ENCODE measurements around the gene AHRR. TPM values are rescaled to one million over a fixed set of nuclear protein-coding genes. Genes with fewer than 3 reads are reported as not detected.

AHRR gene
- total RNA-seq, 1 donor from 2014 or later, result 11.3 TPM

- intact Hi-C loops (cut with DNase I), result no loop called here
These were observed 34.4 kb downstream of the AHRR start for GRCh38 chr5:355958-356357.

GRCh38 chr5:359301-359897, 37.9 kb downstream of the AHRR start:
- H3K4me1 ChIP-seq, result no peaks in the 10 kb centered on the region
- H3K27me3 ChIP-seq, result no peaks in the 10 kb centered on the region
- DNase-seq (ENCODE audit: extremely low spot score in 2 of 2), result peak; percentile 70 to 75
- no peaks in the 10 kb centered on the region for H3K9me3 ChIP-seq
- H3K36me3 ChIP-seq, result no peaks in the 10 kb centered on the region
- intact Hi-C loops (cut with DNase I), result no loop called here
- no peak overlapping the region for H3K27ac ChIP-seq
- TF ChIP-seq POLR2A (IDR thresholded peaks at IDR 0.05) (no peak), CTCF (IDR thresholded peaks at IDR 0.05) (no peak)
- H3K4me3 ChIP-seq, result no peak overlapping the region

More at GRCh38 chr5:355958-356357, 34.4 kb downstream of the AHRR start:
- no peak overlapping the region for H3K27ac ChIP-seq
- TF ChIP-seq CTCF (IDR thresholded peaks at IDR 0.05) (no peak), POLR2AphosphoS5 (IDR thresholded peaks at IDR 0.05; ENCODE audit: insufficient read depth in 1 of 2, low read depth in 1 of 2) (no peak), POLR2A (IDR thresholded peaks at IDR 0.05) (no peak)
- no peaks in the 10 kb centered on the region for H3K36me3 ChIP-seq
- H3K9me3 ChIP-seq, result no peaks in the 10 kb centered on the region
- no peaks in the 10 kb centered on the region for H3K27me3 ChIP-seq
- no peaks in the 10 kb centered on the region for H3K4me1 ChIP-seq
- H3K4me3 ChIP-seq, result no peak overlapping the region
- DNase-seq (ENCODE audit: extremely low spot score in 2 of 2), result peak in 1 of 2 donors; percentile 42

- H3K4me1 ChIP-seq, result no peaks in the 10 kb centered on the region
- no peaks in the 10 kb centered on the region for H3K27me3 ChIP-seq
- no peak for TF ChIP-seq POLR2A (IDR thresholded peaks at IDR 0.05)
- TF ChIP-seq POLR2AphosphoS5 (IDR thresholded peaks at IDR 0.05; ENCODE audit: insufficient read depth in 1 of 2, low read depth in 1 of 2), result no peak
- no peak for TF ChIP-seq CTCF (IDR thresholded peaks at IDR 0.05)
- intact Hi-C loops (cut with DNase I), result no loop called here
- peak; percentile 67 to 88 for DNase-seq (ENCODE audit: extremely low spot score in 2 of 2)
- peaks cover 2% of the 10 kb centered on the region for H3K9me3 ChIP-seq
- no peak overlapping the region for H3K27ac ChIP-seq
- no peak overlapping the region for H3K4me3 ChIP-seq
- H3K36me3 ChIP-seq, result no peaks in the 10 kb centered on the region
These were observed 38.9 kb downstream of the AHRR start for GRCh38 chr5:360257-361027.

GRCh38 chr5:362189-362588, 40.7 kb downstream of the AHRR start:
- Histone ChIP-seq H3K4me3 (no peak overlapping the region), H3K9me3 (peaks cover 2% of the 10 kb centered on the region), H3K4me1 (no peaks in the 10 kb centered on the region), H3K27me3 (no peaks in the 10 kb centered on the region), H3K36me3 (no peaks in the 10 kb centered on the region), H3K27ac (no peak overlapping the region)
- peak; percentile 40 to 58 for DNase-seq (ENCODE audit: extremely low spot score in 2 of 2)
- TF ChIP-seq POLR2A (IDR thresholded peaks at IDR 0.05) (no peak), CTCF (IDR thresholded peaks at IDR 0.05) (no peak), POLR2AphosphoS5 (IDR thresholded peaks at IDR 0.05; ENCODE audit: insufficient read depth in 1 of 2, low read depth in 1 of 2) (no peak)
- intact Hi-C loops (cut with DNase I), result no loop called here
